IPS DF 6.9 (cell line): ENCODE results near the gene TBC1D22A.
"Not testable (repeated sequence)": the region's sequence is repeated elsewhere in the genome, so short reads cannot be mapped to it uniquely, and the experiment has no call there.

Experiments used
- DNase-seq: peaks from one replicate; pipeline ENCODE4 v3.0.0-alpha.2; 2013; ENCODE audit warnings: low read depth, low spot score
- H3K27ac ChIP-seq: one replicate; pipeline ENCODE4 v1.5.1; 2013; ENCODE audit warnings: low read length, control low read depth
- H3K27me3 ChIP-seq: 2 replicates; pipeline ENCODE4 v1.6.1; 2013; ENCODE audit warnings: mild to moderate bottlenecking, low read length; ENCODE audit not compliant: control insufficient read depth, insufficient read depth
- H3K36me3 ChIP-seq: 2 replicates; pipeline ENCODE4 v1.6.1; 2013; ENCODE audit warnings: low read length; ENCODE audit not compliant: control insufficient read depth, insufficient read depth
- H3K4me1 ChIP-seq: 2 replicates; pipeline ENCODE4 v1.6.1; 2013; ENCODE audit warnings: low read length; ENCODE audit not compliant: control insufficient read depth, insufficient read depth
- H3K4me3 ChIP-seq: 2 replicates; pipeline ENCODE4 v1.5.1; 2013; ENCODE audit warnings: mild to moderate bottlenecking, low read length
- H3K9me3 ChIP-seq: 2 replicates; pipeline ENCODE4 v1.6.1; 2013; ENCODE audit warnings: low read length, inconsistent platforms; ENCODE audit not compliant: control insufficient read depth, insufficient read depth
- WGBS: extraction: QIAGEN DNeasy Blood & Tissue Kit; methylation state at CpG from one replicate; pipeline ENCODE4 v1.1.7; 2013; ENCODE audit warnings: mixed read lengths, missing lambda C conversion rate; ENCODE audit not compliant: insufficient read length, insufficient coverage; 5-methylcytosine and 5-hydroxymethylcytosine counted together

The TBC1D22A gene

GRCh38 chr22:47043835-47044721, 281.6 kb downstream of the TBC1D22A start:
- Histone ChIP-seq H3K9me3 (no peaks in the 10 kb centered on the region), H3K27ac (no peak overlapping the region), H3K4me1 (no peaks in the 10 kb centered on the region), H3K4me3 (no peak overlapping the region), H3K27me3 (no peaks in the 10 kb centered on the region), H3K36me3 (no peaks in the 10 kb centered on the region)
- WGBS = no CpG with 5 or more reads among the region's 19 CpGs
- DNase-seq = no peak

- WGBS = no CpG with 5 or more reads among the region's 29 CpGs
Measured at GRCh38 chr22:47044722-47045535, 282.5 kb downstream of the TBC1D22A start.

GRCh38 chr22:47045691-47046410, 283.4 kb downstream of the TBC1D22A start:
- no peak for DNase-seq
- no peaks in the 10 kb centered on the region for H3K9me3 ChIP-seq
- no peaks in the 10 kb centered on the region for H3K36me3 ChIP-seq
- H3K4me1 ChIP-seq = no peaks in the 10 kb centered on the region
- H3K4me3 ChIP-seq = no peak overlapping the region
- no CpG with 5 or more reads among the region's 14 CpGs for WGBS
- no peaks in the 10 kb centered on the region for H3K27me3 ChIP-seq
- no peak overlapping the region for H3K27ac ChIP-seq

More at GRCh38 chr22:47044722-47045535, 282.5 kb downstream of the TBC1D22A start:
- no peaks in the 10 kb centered on the region for H3K36me3 ChIP-seq
- H3K27ac ChIP-seq = no peak overlapping the region
- no peak for DNase-seq
- no peaks in the 10 kb centered on the region for H3K9me3 ChIP-seq
- H3K4me1 ChIP-seq = no peaks in the 10 kb centered on the region
- H3K27me3 ChIP-seq = no peaks in the 10 kb centered on the region
- H3K4me3 ChIP-seq = no peak overlapping the region

GRCh38 chr22:47046411-47047065, 284.1 kb downstream of the TBC1D22A start:
- no peaks in the 10 kb centered on the region for H3K36me3 ChIP-seq
- no peaks in the 10 kb centered on the region for H3K9me3 ChIP-seq
- WGBS = no CpG with 5 or more reads among the region's 10 CpGs
- DNase-seq = no peak
- H3K4me3 ChIP-seq = no peak overlapping the region
- H3K27me3 ChIP-seq = no peaks in the 10 kb centered on the region
- H3K4me1 ChIP-seq = no peaks in the 10 kb centered on the region
- H3K27ac ChIP-seq = no peak overlapping the region

GRCh38 chr22:47047321-47048122, 285.1 kb downstream of the TBC1D22A start:
- no peak overlapping the region for H3K27ac ChIP-seq
- no peaks in the 10 kb centered on the region for H3K36me3 ChIP-seq

GRCh38 chr22:47048123-47049077, 285.9 kb downstream of the TBC1D22A start:
- Histone ChIP-seq H3K4me3 (no peak overlapping the region), H3K27ac (no peak overlapping the region), H3K9me3 (no peaks in the 10 kb centered on the region), H3K4me1 (no peaks in the 10 kb centered on the region), H3K36me3 (no peaks in the 10 kb centered on the region), H3K27me3 (no peaks in the 10 kb centered on the region)
- no peak for DNase-seq
- WGBS = no CpG with 5 or more reads among the region's 20 CpGs

More at GRCh38 chr22:47047321-47048122, 285.1 kb downstream of the TBC1D22A start:
- no CpG with 5 or more reads among the region's 13 CpGs for WGBS
- no peaks in the 10 kb centered on the region for H3K27me3 ChIP-seq
- no peak for DNase-seq
- no peak overlapping the region for H3K4me3 ChIP-seq
- H3K9me3 ChIP-seq = no peaks in the 10 kb centered on the region
- H3K4me1 ChIP-seq = no peaks in the 10 kb centered on the region

GRCh38 chr22:47049078-47049624, 286.7 kb downstream of the TBC1D22A start:
- Histone ChIP-seq H3K36me3 (no peaks in the 10 kb centered on the region), H3K27me3 (no peaks in the 10 kb centered on the region), H3K9me3 (no peaks in the 10 kb centered on the region), H3K4me1 (no peaks in the 10 kb centered on the region), H3K27ac (no peak overlapping the region), H3K4me3 (no peak overlapping the region)
- DNase-seq = no peak
- no CpG with 5 or more reads among the region's 17 CpGs for WGBS

GRCh38 chr22:47049736-47050400, 287.4 kb downstream of the TBC1D22A start:
- not testable (repeated sequence) for H3K27me3 ChIP-seq, DNase-seq, H3K4me1 ChIP-seq, H3K27ac ChIP-seq, H3K36me3 ChIP-seq, H3K4me3 ChIP-seq, H3K9me3 ChIP-seq
- no CpG with 5 or more reads among the region's 17 CpGs for WGBS
